SH-SY5Y (cell line): ENCODE data around the gene NKX6-2.

Source experiments
- GATA2 ChIP-seq: IDR thresholded peaks from 2 replicates; pipeline ENCODE4 v1.6.1; 2011; ENCODE audit warnings: mild to moderate bottlenecking, low read depth, low read length
- GATA3 ChIP-seq: IDR thresholded peaks from 2 replicates; pipeline ENCODE4 v1.6.1; 2011; ENCODE audit warnings: low read depth, mild to moderate bottlenecking, low read length, moderate library complexity

DNA sequence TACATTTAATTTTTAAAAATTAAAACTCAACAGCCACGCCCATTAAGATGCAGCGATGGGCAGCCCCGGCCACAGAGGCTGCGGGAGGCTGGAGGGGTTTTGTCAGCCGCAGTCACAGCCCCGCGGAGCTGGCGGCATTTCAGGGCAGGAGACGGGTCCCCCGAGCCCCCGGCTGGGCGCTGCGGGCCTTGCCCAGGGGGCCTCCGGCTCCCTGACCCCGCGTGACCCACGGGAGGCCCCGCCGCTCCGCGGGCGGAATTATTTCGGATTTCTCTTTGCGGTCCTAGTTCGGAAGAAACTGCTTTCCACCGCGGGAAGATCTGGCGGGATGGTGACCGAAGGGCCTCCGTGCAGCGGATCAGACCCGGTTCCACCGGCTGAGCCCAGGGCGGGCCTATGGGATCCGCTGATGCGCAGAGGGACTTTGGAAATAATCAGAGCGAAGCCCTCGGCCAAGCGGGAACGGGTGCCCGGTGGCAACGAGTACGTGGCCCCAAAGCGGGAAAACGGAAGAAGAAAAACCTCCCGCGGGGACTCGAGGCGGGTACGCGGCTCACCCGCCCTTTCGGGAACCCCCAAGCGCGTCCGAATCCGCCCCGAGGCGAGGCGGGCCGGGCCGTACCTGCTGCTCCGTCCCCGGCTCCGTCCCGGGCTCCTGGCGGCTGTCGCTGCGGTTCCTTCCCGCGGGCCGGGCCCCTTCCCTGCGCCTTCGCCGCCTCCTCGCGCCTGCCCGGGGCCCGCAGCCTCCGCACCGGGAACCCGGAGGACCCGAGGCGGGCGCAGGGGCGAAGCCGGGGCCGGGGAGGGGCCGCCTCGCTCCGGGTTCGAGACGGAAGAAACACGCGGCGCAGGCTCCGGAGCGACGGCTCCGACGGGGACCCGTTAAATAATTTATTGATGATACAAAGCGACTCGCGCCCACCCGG, 1.7 kb downstream of the NKX6-2 start:
- TF ChIP-seq GATA2 (no peak), GATA3 (no peak)
